Anterior cingulate cortex (tissue), 58 donors: Measurements from ENCODE around the gene FBXL19.

Source experiments
- DNase-seq, 58 donors: peaks; one replicate each; lab custom pipeline; 2025; lab: John Stamatoyannopoulos, UW

FBXL19 gene

GRCh38 chr16:30983898-30984610 is 60.7 kb downstream of the FBXL19 start:
- DNase-seq: no peak

- DNase-seq: peak in 54 of 58 donors; percentile 23 to 85 (median 64)
These were observed 61.5 kb downstream of the FBXL19 start, which contains the start of gene HSD3B7 for GRCh38 chr16:30984669-30985400. Gene HSD3B7 (plus strand): TSS chr16:30985207. CDS start chr16:30985659, 452 bp downstream.

GRCh38 chr16:30985401-30986128 is 62.2 kb downstream of the FBXL19 start:
- no peak for DNase-seq

GRCh38 chr16:30986129-30986991 is 63.0 kb downstream of the FBXL19 start:
- DNase-seq: no peak

GRCh38 chr16:30987581-30988190 is 64.3 kb downstream of the FBXL19 start:
- no peak for DNase-seq

GRCh38 chr16:30989469-30990047 is 66.2 kb downstream of the FBXL19 start:
- no peak for DNase-seq

- DNase-seq: no peak
These were observed 66.7 kb downstream of the FBXL19 start for GRCh38 chr16:30990105-30990504.

GRCh38 chr16:30991052-30991451 is 67.7 kb downstream of the FBXL19 start:
- no peak for DNase-seq

GRCh38 chr16:30992276-30992780 is 69.0 kb downstream of the FBXL19 start:
- DNase-seq: no peak

GRCh38 chr16:30992931-30993816 is 69.8 kb downstream of the FBXL19 start:
- DNase-seq: no peak

GRCh38 chr16:30995927-30996323 is 72.6 kb downstream of the FBXL19 start:
- no peak for DNase-seq

- DNase-seq: no peak
These were observed 73.1 kb downstream of the FBXL19 start for GRCh38 chr16:30996324-30996984.

GRCh38 chr16:30996985-30997724 is 73.8 kb downstream of the FBXL19 start:
- DNase-seq: peak in 23 of 58 donors; percentile 8 to 61 (median 27)

- no peak for DNase-seq
These were observed 74.6 kb downstream of the FBXL19 start for GRCh38 chr16:30997725-30998711.
